Thyroid gland (tissue), 4 donors: ENCODE results near the gene PKD1. TPM values are rescaled to one million over a fixed set of nuclear protein-coding genes. Genes with fewer than 3 reads are reported as not detected.

Experiments
- DNase-seq, 2 donors: peaks; one replicate each; pipeline ENCODE4 v3.0.0-alpha.2; 2019
- H3K27ac ChIP-seq, 3 donors: fragments of 200-600 bp; sonication (generic); 1 replicate in 2 of 3; 2 replicates in 1 of 3; pipeline ENCODE4 v1.5.1; 2016 to 2019; ENCODE audit warnings: mild to moderate bottlenecking in 1 of 3, moderate library complexity in 1 of 3
- H3K27me3 ChIP-seq: fragments of 200-600 bp; sonication (generic); one replicate; pipeline ENCODE4 v1.5.1; 2019
- H3K36me3 ChIP-seq, 2 donors: fragments of 200-600 bp; sonication (generic); one replicate each; pipeline ENCODE4 v1.5.1; 2016 to 2019
- H3K4me1 ChIP-seq, 2 donors: fragments of 200-600 bp; sonication (generic); one replicate each; pipeline ENCODE4 v1.5.1; 2017 to 2019
- H3K4me3 ChIP-seq, 3 donors: fragments of 200-600 bp; sonication (generic); replicated peaks in 1 of 3; 1 replicate in 2 of 3; 2 replicates in 1 of 3; pipeline ENCODE4 v1.5.1; 2016; ENCODE audit warnings: mild to moderate bottlenecking in 1 of 3
- H3K9me3 ChIP-seq: fragments of 200-600 bp; sonication (generic); one replicate; pipeline ENCODE4 v1.5.1; 2017
- POLR2A ChIP-seq, 2 donors: fragments of 450-650 bp; IDR thresholded peaks; one replicate each; pipeline ENCODE4 v1.6.1; 2017; ENCODE audit warnings: antibody characterized with exemption in 2 of 2, mild to moderate bottlenecking in 2 of 2, moderate library complexity in 1 of 2
- WGBS, 2 donors: methylation state at CpG; one replicate each; pipeline ENCODE4 v1.1.5; 2017; 5-methylcytosine and 5-hydroxymethylcytosine counted together
- intact Hi-C: fragments of 100-400 bp; cut with DNase I; formaldehyde crosslinking; loops from one replicate; pipeline ENCODE4 v1.15.1; 2023
- total RNA-seq, 4 donors: library from RNA; depleted of rRNA; stranded (reverse); fragments of >200 nt; gene quantifications; one replicate each; pipeline ENCODE4 v1.2.3, GENCODE V29; 2016
- TF ChIP-seq, protein P1 (sequence below), 6 experiments: fragments of 200-600 bp in 3 of 6; fragments of 450-650 bp in 3 of 6; sonication (generic) in 3 of 6; IDR thresholded peaks; one replicate each; pipeline ENCODE4 v1.5.1; 2016 to 2019; ENCODE audit warnings: antibody characterized with exemption in 6 of 6, mild to moderate bottlenecking in 2 of 6, inconsistent platforms in 1 of 6, moderate library complexity in 1 of 6

The PKD1 gene
- total RNA-seq, 4 donors from 2014 or later: 66.9 to 153 (median 87.7) TPM

DNA sequence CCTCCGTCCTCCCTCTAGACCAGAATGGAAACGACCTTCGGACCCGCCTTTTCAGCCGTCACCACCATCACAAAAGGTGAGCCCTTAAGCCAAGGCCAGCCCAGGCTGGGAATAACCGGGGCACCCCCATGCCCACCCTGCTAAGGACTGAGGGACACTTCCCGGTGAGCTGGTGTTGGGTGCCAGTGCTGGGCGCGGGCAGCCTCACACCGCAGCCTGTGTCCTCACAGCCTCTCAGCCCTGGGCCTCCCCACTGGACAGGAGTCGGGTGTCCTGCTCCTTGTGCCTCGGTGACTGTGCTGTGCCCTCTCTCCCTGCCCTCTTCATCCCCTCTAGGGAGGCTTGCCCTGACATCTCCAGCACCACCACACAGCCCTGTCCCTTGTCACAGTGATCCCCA, 30.2 kb upstream of the PKD1 start:
- DNase-seq: no peak
- Histone ChIP-seq H3K4me1 (peaks cover 0 to under 1% of the 10 kb centered on the region in 2 donors), H3K27ac (no peak overlapping the region), H3K9me3 (no peaks in the 10 kb centered on the region), H3K27me3 (no peaks in the 10 kb centered on the region), H3K4me3 (no peak overlapping the region), H3K36me3 (peaks cover 0 to 5% of the 10 kb centered on the region in 2 donors)
- 96 to 97% methylated on average over 10 to 11 of the region's 12 CpGs for WGBS, 2 donors
- intact Hi-C loops: no loop called here
- TF ChIP-seq POLR2A (IDR thresholded peaks at IDR 0.05): no peak
- TF ChIP-seq, protein P1, sequence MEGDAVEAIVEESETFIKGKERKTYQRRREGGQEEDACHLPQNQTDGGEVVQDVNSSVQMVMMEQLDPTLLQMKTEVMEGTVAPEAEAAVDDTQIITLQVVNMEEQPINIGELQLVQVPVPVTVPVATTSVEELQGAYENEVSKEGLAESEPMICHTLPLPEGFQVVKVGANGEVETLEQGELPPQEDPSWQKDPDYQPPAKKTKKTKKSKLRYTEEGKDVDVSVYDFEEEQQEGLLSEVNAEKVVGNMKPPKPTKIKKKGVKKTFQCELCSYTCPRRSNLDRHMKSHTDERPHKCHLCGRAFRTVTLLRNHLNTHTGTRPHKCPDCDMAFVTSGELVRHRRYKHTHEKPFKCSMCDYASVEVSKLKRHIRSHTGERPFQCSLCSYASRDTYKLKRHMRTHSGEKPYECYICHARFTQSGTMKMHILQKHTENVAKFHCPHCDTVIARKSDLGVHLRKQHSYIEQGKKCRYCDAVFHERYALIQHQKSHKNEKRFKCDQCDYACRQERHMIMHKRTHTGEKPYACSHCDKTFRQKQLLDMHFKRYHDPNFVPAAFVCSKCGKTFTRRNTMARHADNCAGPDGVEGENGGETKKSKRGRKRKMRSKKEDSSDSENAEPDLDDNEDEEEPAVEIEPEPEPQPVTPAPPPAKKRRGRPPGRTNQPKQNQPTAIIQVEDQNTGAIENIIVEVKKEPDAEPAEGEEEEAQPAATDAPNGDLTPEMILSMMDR (IDR thresholded peaks at IDR 0.05): no peak

DNA sequence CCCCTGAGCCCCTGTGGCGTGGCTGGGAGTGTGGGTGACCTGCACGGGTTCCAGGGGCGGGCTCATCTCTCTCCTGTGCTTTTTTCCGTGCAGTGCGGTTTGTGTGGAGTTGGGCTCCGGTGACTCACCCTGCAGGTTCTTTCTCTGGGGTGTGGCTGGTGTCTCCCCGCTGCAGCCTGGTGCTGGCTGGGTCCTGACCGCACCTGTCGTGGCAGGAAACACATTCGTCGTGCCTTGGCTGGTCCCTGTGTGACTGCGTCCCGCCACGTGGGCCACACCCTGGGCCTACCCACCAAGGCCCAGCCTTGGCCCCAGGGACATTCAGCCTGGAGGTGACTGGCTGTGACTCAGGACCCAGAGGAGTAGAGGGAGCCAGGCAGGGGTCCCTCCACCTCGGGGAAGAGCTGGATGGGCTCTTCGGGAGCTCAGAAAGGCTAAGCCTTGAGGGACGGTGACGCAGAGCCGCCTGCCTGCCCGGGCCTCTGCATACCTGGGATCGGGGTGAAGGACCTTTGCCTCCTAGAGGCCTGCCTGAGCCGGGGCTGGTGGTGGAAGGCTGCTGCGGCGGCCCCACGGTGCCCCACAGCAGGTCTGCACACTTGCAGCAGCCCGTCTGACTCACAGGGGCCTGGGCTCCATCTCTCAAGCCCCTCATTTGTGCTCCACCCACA, 27.6 kb upstream of the PKD1 start:
- DNase-seq: no peak
- Histone ChIP-seq H3K27ac (no peak overlapping the region), H3K9me3 (no peaks in the 10 kb centered on the region), H3K4me3 (no peak overlapping the region), H3K36me3 (peaks cover 0 to 5% of the 10 kb centered on the region in 2 donors), H3K27me3 (no peaks in the 10 kb centered on the region), H3K4me1 (peaks cover 4 to 21% of the 10 kb centered on the region in 2 donors)
- WGBS, 2 donors: 87 to 92% methylated on average over 6 to 18 of the region's 26 CpGs
- TF ChIP-seq, protein P1 (IDR thresholded peaks at IDR 0.05): no peak
- no peak for TF ChIP-seq POLR2A (IDR thresholded peaks at IDR 0.05)
- intact Hi-C loops: no loop called here

DNA sequence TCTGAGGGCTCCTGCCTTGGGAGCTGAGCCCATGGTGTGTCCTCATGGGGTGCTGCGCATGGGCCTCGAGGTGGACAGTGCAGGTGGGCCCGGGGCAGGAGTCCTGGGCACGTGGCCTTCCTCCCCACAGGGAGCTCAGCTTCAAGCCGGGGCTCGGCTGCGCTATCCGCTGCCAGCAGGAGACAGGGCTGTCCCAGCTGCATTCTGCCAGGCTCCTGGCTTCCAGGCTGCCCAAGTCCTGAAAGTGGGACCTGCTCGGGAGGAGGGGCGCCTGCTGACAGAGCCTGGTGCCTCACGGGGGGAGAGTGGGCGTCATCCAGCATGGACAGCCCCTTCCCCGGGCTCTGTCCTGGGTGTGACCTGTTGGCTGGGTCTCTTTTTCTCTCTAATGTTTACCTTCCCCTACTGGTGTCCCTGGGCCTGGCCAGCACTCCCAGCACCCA, 27.0 kb upstream of the PKD1 start:
- H3K4me3 ChIP-seq: no peak overlapping the region
- no peak overlapping the region for H3K27ac ChIP-seq
- intact Hi-C loops: no loop called here
- H3K27me3 ChIP-seq: no peaks in the 10 kb centered on the region
- DNase-seq: no peak
- H3K9me3 ChIP-seq: no peaks in the 10 kb centered on the region
- WGBS, 2 donors: 89 to 90% methylated on average over 5 to 11 of the region's 13 CpGs
- H3K4me1 ChIP-seq: peaks cover 4 to 26% of the 10 kb centered on the region in 2 donors
- no peak for TF ChIP-seq POLR2A (IDR thresholded peaks at IDR 0.05)
- TF ChIP-seq, protein P1 (IDR thresholded peaks at IDR 0.05): no peak
- peaks cover 0 to 5% of the 10 kb centered on the region in 2 donors for H3K36me3 ChIP-seq

DNA sequence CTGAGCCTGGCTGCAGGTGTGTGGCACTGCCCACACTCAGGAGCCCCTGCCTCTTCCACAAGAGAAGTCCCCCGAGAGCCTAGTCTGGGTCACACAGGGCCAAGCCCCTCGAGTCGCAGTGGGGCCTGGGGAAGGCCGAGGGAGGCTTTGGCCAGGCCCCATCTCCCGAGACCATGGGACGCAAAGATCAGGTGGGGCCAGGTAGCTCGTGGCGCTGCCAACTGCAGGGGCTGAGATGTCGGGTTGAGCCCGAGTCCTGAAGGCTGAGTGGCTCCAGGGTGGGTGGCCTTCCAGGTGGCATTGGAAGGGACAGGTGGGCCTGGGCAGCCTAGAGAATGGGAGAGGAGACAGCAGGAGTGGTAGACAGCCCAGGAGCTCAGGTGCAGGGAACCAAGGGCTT, 26.2 kb upstream of the PKD1 start:
- peaks cover 4 to 33% of the 10 kb centered on the region in 2 donors for H3K4me1 ChIP-seq
- WGBS, 2 donors: 96 to 98% methylated on average over 9 of the region's 10 CpGs
- peaks cover 0 to 5% of the 10 kb centered on the region in 2 donors for H3K36me3 ChIP-seq
- no peak overlapping the region for H3K4me3 ChIP-seq
- intact Hi-C loops: no loop called here
- no peak for TF ChIP-seq POLR2A (IDR thresholded peaks at IDR 0.05)
- TF ChIP-seq, protein P1 (IDR thresholded peaks at IDR 0.05): no peak
- H3K27me3 ChIP-seq: no peaks in the 10 kb centered on the region
- no peaks in the 10 kb centered on the region for H3K9me3 ChIP-seq
- H3K27ac ChIP-seq: no peak overlapping the region
- DNase-seq: no peak

DNA sequence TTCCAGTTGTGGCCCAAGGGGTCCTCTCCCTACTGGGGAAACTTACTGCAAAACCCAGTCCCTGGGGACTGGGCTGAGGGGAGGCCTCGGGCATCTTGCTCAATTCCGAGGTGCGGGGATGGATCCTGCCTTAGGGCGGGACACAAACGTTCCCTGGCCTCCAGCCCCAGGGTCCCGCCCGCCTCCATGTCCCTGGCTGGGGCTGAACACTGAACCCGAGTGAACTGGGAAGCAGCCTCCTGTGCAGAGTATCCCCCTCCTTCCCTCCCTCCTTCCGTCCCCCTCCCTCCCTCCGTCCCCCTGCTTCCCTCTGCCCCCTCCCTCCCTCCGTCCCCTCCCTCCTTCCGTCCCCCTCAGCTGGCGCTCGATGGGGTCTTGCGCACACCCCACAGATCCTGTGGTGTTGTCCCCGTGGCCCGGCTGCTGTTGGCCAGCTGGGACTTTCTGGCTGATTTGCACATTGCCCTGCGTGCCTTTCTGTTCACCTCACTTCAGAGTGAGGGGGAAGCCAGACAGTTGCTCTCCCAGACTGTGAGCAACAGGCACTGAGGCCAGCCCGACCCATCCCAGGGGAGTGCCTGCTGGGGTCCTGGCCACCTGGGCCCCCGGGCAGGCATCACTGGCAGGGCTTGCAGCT, 25.3 kb upstream of the PKD1 start:
- 72 to 84% methylated on average over 14 to 20 of the region's 20 CpGs for WGBS, 2 donors
- TF ChIP-seq, protein P1 (IDR thresholded peaks at IDR 0.05): no peak
- TF ChIP-seq POLR2A (IDR thresholded peaks at IDR 0.05): no peak
- Histone ChIP-seq H3K36me3 (peaks cover 0 to 5% of the 10 kb centered on the region in 2 donors), H3K27ac (peak overlapping the region in 1 of 3 donors; percentile 36), H3K4me3 (no peak overlapping the region), H3K9me3 (no peaks in the 10 kb centered on the region), H3K4me1 (peaks cover 11 to 41% of the 10 kb centered on the region in 2 donors), H3K27me3 (no peaks in the 10 kb centered on the region)
- peak in 1 of 2 donors; percentile 20 for DNase-seq
- intact Hi-C loops: no loop called here
